GOT3 (cell line): ENCODE results near the gene SOD3.

ENCODE experiments used
- DNase-seq: peaks from one replicate; lab custom pipeline; 2025; ENCODE audit warnings: mixed read lengths; lab: John Stamatoyannopoulos, UW

SOD3 gene

DNA sequence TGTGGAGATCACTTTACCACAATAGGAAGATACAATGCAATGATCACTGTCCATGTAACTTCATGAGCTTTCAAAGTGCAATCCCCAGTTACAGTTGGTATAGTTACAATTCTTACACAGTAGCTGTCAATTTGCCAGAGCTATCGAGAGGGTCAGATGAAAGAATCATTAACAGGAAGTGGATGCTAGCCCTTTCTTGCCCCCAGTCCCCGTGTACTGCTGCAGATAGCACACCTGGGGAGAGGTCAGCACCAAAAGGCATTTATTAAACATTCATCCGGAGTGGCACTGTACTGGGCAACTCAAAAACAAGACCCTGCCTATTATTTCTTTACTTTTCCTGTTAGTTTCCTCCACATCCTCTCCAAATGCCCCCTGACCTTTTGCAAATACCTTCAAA, 47.7 kb downstream of the SOD3 start:
- DNase-seq, result no peak

DNA sequence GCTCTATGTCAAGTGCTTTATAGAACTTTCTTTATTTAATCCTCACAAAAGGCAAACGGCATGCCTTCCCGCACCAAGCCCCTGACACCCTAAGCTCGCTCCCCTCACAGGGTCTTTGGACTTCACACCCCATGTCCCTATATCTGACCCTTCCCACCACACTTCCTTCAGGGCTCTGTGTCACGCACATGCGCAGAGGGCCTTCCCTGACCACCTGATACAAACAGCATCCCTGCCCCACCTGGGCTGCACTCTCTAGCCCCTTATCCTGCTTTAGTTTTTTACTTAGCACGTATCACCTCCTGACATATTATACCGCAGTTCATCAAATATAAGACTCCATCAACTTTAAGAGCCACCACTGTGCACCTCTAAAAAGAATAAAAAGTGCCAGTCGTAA, 49.8 kb downstream of the SOD3 start:
- no peak for DNase-seq

DNA sequence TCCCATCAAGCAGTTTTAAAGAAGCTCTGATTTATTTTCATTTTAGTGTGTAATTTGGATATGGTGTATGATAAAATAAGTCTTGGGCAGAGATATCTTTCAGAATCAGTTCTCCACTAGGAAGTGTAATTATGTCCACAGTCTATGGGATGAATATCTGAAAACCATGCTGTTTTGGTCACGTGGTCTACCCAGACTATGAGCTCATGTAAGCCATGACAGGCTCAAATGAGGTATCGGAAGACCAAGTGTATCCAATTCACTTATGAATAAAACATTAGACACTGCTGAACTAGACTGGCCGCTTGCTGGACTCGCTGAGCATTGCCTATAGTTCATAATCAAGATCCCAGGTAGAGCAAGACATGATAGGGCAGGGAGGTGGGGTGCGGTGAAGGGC, 50.5 kb downstream of the SOD3 start:
- no peak for DNase-seq

DNA sequence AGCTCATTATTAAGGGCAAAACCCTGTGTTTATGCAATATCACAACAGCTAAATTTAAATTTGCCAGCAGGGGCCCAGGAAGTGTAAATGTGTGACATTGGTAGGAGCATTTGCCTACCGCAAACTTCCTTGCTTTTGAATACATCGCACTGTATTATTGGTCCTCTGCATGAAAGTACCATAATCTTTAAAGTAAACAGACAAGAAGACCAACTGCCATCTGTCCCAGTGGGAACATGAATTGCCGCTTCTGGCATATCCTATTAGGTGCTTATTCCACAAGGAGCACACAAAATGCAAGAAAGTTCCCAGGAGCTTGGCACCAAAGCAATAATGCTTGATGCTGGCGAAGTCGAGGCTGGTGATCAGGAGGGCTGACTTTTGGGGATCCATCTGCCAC, 51.3 kb downstream of the SOD3 start:
- no peak for DNase-seq

DNA sequence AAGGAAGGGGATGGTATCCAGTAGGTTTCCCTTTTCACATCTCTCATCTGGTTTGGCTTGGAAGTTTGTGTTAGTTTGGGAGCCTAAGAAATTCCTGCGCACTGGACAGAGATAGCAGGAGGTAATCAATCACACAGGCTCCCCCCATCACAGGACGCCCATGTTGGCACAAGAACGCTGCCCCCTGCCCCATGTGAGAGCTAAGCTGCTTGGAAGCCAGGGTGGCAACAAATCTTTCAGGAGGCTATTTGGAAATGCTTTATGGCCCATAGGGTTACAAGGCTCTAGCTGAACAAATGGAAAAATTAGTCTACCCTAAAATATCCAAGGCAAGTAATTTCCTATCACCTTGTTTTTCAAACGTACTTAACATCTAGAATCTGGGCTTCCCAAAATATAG, 54.0 kb downstream of the SOD3 start:
- no peak for DNase-seq

DNA sequence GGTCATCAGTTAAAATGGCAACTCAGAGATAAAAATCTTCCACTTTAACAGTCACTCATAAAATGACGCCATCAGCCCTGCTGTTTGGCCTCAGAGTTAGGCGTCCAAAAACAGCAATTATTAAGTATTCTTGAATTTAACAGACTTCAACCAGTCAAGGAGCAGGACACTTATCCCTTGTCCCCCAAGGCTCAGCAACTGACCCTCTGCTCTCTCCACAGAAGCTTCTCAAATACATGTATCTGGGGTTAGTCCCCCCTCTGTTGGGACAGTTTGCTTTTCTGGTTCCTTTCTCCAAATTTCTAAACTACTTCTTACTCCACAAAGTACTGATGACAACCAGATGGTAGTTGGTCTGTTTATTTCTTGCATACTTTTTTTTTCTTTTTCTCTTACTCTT, 54.4 kb downstream of the SOD3 start:
- no peak for DNase-seq
